GM12878 (cell line): ENCODE measurements around the gene TSKU. TPM values are rescaled to one million over a fixed set of nuclear protein-coding genes. Genes with fewer than 3 reads are reported as not detected.

Experiments
- ATAC-seq: fragments of 200-7000 bp; cut with Tn5 transposase; 3 replicates; pipeline ENCODE4 v1.9.1; 2020; ENCODE audit warnings: mild to moderate bottlenecking, moderate library complexity
- BruUV-seq: library from RNA; stranded (reverse); fragments of 400-500 nt; replicated peaks from 2 replicates; lab custom pipeline; 2021; lab: Mats Ljungman, UMichigan
- CTCF ChIA-PET: fragments of 300-600 bp; sonication (Branson Sonifier 250); formaldehyde crosslinking; extraction: SDS; loops from one replicate; lab custom pipeline; 2021; ENCODE audit warnings: inconsistent platforms; lab: Yijun Ruan, JAX
- POLR2A ChIA-PET: fragments of 350-600 bp; formaldehyde crosslinking; extraction: SDS; loops from one replicate; lab custom pipeline; 2021; ENCODE audit warnings: inconsistent platforms; lab: Charles Lee
- RAD21 ChIA-PET: fragments of 300-600 bp; sonication (Branson Sonifier 250); formaldehyde crosslinking; loops from one replicate; lab custom pipeline; 2023; ENCODE audit warnings: antibody characterized with exemption; ENCODE audit not compliant: unreplicated experiment; lab: Charles Lee
- SMC1A ChIA-PET: fragments of 300-600 bp; sonication (Branson Sonifier 250); formaldehyde crosslinking; loops from one replicate; lab custom pipeline; 2023; ENCODE audit not compliant: unreplicated experiment, uncharacterized antibody; lab: Charles Lee
- DNase-seq: peaks from one replicate; pipeline ENCODE4 v3.0.0-alpha.2; 2011; ENCODE audit warnings: low read depth, low spot score
- FAIRE-seq: peaks from 3 replicates; lab custom pipeline; 2011; peaks lifted over from hg19 to GRCh38; lab: Jason Lieb, UNC
- H2AFZ ChIP-seq: 2 replicates; pipeline ENCODE4 v1.6.0; 2011; ENCODE audit warnings: low read depth, low read length, control low read depth; ENCODE audit not compliant: control insufficient read depth
- H3K27ac ChIP-seq: 2 replicates; pipeline ENCODE4 v1.5.1; 2011; ENCODE audit warnings: control low read depth; ENCODE audit not compliant: control insufficient read depth, insufficient read depth
- H3K27me3 ChIP-seq, 2 experiments: replicated peaks in 1 of 2; 2 replicates each; pipeline versions ENCODE4 v1.6.0 to v1.6.1; 2011; ENCODE audit warnings: low read length in 1 of 2; ENCODE audit not compliant: control insufficient read depth in 2 of 2, insufficient read depth in 2 of 2
- H3K36me3 ChIP-seq, 2 experiments: 2 replicates each; pipeline ENCODE4 v1.5.1; 2011; ENCODE audit warnings: low read length in 1 of 2; ENCODE audit not compliant: control insufficient read depth in 2 of 2, insufficient read depth in 2 of 2
- H3K4me1 ChIP-seq: 2 replicates; pipeline ENCODE4 v1.6.1; 2011; ENCODE audit warnings: mild to moderate bottlenecking, low read length, moderate library complexity, mixed read lengths; ENCODE audit not compliant: control insufficient read depth, insufficient read depth
- H3K4me2 ChIP-seq: 2 replicates; pipeline ENCODE4 v1.6.0; 2011; ENCODE audit warnings: control low read depth; ENCODE audit not compliant: control insufficient read depth, insufficient read depth
- H3K4me3 ChIP-seq: fragments of 200-600 bp; sonication (generic); 2 replicates; pipeline ENCODE4 v1.5.1; 2016
- H3K79me2 ChIP-seq: 2 replicates; pipeline ENCODE4 v1.6.0; 2011; ENCODE audit warnings: low read length; ENCODE audit not compliant: control insufficient read depth, insufficient read depth
- H3K9ac ChIP-seq: 2 replicates; pipeline ENCODE4 v1.8.0; 2011; ENCODE audit warnings: low read length, control low read depth, mixed read lengths; ENCODE audit not compliant: control insufficient read depth, insufficient read depth
- H3K9me3 ChIP-seq: replicated peaks from 3 replicates; pipeline ENCODE4 v1.5.1; 2011; ENCODE audit warnings: mild to moderate bottlenecking, low read length; ENCODE audit not compliant: control insufficient read depth, insufficient read depth
- H4K20me1 ChIP-seq: 2 replicates; pipeline ENCODE4 v1.6.0; 2011; ENCODE audit not compliant: control insufficient read depth, insufficient read depth
- BCL11A ChIP-seq: IDR thresholded peaks from 2 replicates; pipeline ENCODE4 v1.6.1; 2011; ENCODE audit warnings: low read depth, low read length
- HDAC6 ChIP-seq: fragments of 200-600 bp; sonication (generic); IDR thresholded peaks from one replicate; pipeline ENCODE4 v1.8.0; 2017; ENCODE audit warnings: antibody characterized with exemption; ENCODE audit not compliant: unreplicated experiment
- KDM1A ChIP-seq: fragments of 200-600 bp; sonication (generic); IDR thresholded peaks from 2 replicates; pipeline ENCODE4 v1.6.1; 2016; ENCODE audit warnings: borderline replicate concordance
- MYC ChIP-seq: IDR thresholded peaks from 2 replicates; pipeline ENCODE4 v1.6.1; 2011; ENCODE audit warnings: mild to moderate bottlenecking, low read length, moderate library complexity, inconsistent platforms; ENCODE audit not compliant: insufficient read depth, insufficient replicate concordance, insufficient read length, severe bottlenecking
- NKRF ChIP-seq: fragments of 450-650 bp; conservative IDR thresholded peaks from 2 replicates; pipeline ENCODE4 v1.6.1; 2017; ENCODE audit warnings: mild to moderate bottlenecking, moderate library complexity
- RCOR1 ChIP-seq: conservative IDR thresholded peaks from 2 replicates; pipeline ENCODE4 v1.6.1; 2012; ENCODE audit warnings: low read depth, low read length, improper control_type of control experiment
- SMAD1 ChIP-seq: fragments of 450-650 bp; IDR thresholded peaks from 2 replicates; pipeline ENCODE4 v1.6.1; 2018; ENCODE audit warnings: mild to moderate bottlenecking, low read depth; ENCODE audit not compliant: partially characterized antibody
- SMAD5 ChIP-seq: IDR thresholded peaks from 2 replicates; pipeline ENCODE4 v1.6.1; 2016; ENCODE audit warnings: antibody characterized with exemption, low read depth
- SMARCA5 ChIP-seq: fragments of 450-650 bp; IDR thresholded peaks from 2 replicates; pipeline ENCODE4 v1.6.1; 2017; ENCODE audit warnings: mild to moderate bottlenecking
- SRF ChIP-seq, 2 experiments: IDR thresholded peaks; 2 replicates each; pipeline ENCODE4 v1.6.1; 2011; ENCODE audit warnings: low read depth in 2 of 2, low read length in 2 of 2, mild to moderate bottlenecking in 1 of 2, moderate library complexity in 1 of 2
- YBX1 ChIP-seq: fragments of 450-650 bp; IDR thresholded peaks from 2 replicates; pipeline ENCODE4 v1.6.1; 2016; ENCODE audit warnings: antibody characterized with exemption
- WGBS: methylation state at CpG from one replicate; pipeline ENCODE4 v1.1.6; 2016; ENCODE audit warnings: low lambda C conversion rate; ENCODE audit not compliant: insufficient replicate concordance, insufficient coverage; ENCODE audit errors: missing lambda C conversion rate; 5-methylcytosine and 5-hydroxymethylcytosine counted together
- in situ Hi-C: fragments of 300-500 bp; cut with MboI; formaldehyde crosslinking; loops from 9 replicates; pipeline ENCODE4 v1.14.3; 2018; ENCODE audit warnings: mixed read lengths
- intact Hi-C: fragments of 100-400 bp; cut with micrococcal nuclease; formaldehyde crosslinking; loops from one replicate; pipeline ENCODE4 v1.14.2; 2022; ENCODE audit not compliant: unreplicated experiment
- polyA plus RNA-seq, 11 experiments: library from polyadenylated mRNA; depleted of rRNA in 4 of 11; unstranded in 6 of 11; stranded (reverse) in 5 of 11; fragments of >200 nt; fragmentation: Nextera tagmentation in 4 of 11; fragmentation: Illumina TruSeq in 1 of 11; extraction: Ambion mirVana in 4 of 11; extraction: Trizol in 1 of 11; gene quantifications; 1 replicate in 1 of 11; 2 replicates in 10 of 11; pipeline versions ENCODE4 v1.2.1 to v1.2.3, GENCODE V29; 2011 to 2016; ENCODE audit warnings: inconsistent platforms in 2 of 11, missing spikeins in 2 of 11, low read depth in 1 of 11
- total RNA-seq, 4 experiments: library from RNA; depleted of rRNA in 3 of 4; stranded (reverse); fragments of >200 nt in 3 of 4; fragmentation: Illumina TruSeq in 1 of 4; extraction: Trizol in 1 of 4; gene quantifications; 2 replicates each; pipeline versions ENCODE4 v1.2.1 to v1.2.3, GENCODE V29; 2013 to 2021
- TF ChIP-seq, protein P1 (sequence below): fragments of 450-650 bp; IDR thresholded peaks from 2 replicates; pipeline ENCODE4 v1.6.1; 2016; ENCODE audit warnings: mild to moderate bottlenecking
- TF ChIP-seq, protein P2 (sequence below): IDR thresholded peaks from 2 replicates; pipeline ENCODE4 v1.6.1; 2012; ENCODE audit warnings: low read depth, low read length, improper control_type of control experiment

Gene TSKU
- total and polyA plus RNA-seq, 10 of the 15 experiments (the other 5 are each of a cell fraction or from before 2014, with no cell fraction given), result 0.04 to 1.5 (median 0.62) TPM

DNA sequence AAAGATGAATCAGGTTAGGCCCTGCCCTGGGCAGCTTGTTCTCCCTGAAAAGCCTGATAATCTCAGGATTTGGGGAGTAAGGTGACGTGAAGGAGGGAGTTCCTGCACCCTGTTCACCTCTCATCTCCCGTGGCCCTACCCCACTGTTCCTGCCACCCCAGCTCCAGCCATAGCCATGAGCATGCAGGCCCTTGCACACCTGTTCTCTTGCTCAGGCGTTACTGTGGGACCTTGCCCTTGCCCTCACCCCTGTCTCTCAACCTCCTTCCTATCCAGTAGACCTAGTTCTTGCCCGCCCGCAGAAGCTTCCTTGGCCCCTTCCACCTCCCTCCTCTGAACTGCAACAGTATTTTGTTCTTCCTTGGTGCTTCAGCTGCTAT, 15.0 kb downstream of the TSKU start (continued):
- TF ChIP-seq NKRF (no peak), HDAC6 (no peak), SMAD5 (no peak), BCL11A (no peak), SMARCA5 (no peak)

DNA sequence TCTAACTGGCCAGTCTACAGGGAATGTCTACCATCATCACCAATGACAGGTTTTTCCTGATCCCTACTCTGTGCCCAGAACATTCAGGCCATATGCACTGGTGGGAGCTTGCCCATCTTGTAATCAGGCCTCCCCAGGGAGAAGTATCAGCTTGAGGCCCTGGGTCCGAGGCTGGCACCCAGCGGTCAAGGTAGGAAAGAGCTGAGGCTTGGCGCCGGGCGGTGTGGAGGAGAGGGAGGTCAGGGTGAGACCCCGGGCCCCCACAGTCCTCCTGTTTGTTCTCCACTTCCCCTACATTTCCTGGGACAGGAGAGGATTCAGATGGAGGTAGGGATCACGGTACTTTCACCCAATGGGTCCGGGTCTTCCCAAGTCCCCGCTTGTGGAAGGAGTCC, 15.5 kb downstream of the TSKU start:
- in situ Hi-C loops, result no loop called here
- no peak for FAIRE-seq
- H3K9ac ChIP-seq, result no peak overlapping the region
- H3K9me3 ChIP-seq, result no peaks in the 10 kb centered on the region
- H3K4me1 ChIP-seq, result no peaks in the 10 kb centered on the region
- DNase-seq, result no peak
- H3K79me2 ChIP-seq, result no peaks in the 10 kb centered on the region
- WGBS, result 86% methylated on average over 9 of the region's 9 CpGs
- H4K20me1 ChIP-seq, result no peaks in the 10 kb centered on the region
- ATAC-seq, result no peak
- no peak overlapping the region for H3K27ac ChIP-seq
- H3K36me3 ChIP-seq, result no peaks in the 10 kb centered on the region
- ChIA-PET RAD21 (interaction anchor here (1.0 to 2.9 kb wide), 5 partner anchors 10 to 121 kb away, joined by 3 to 13 read pairs (median 4); no protein-coding TSS in a partner anchor), POLR2A (interaction anchor here (0.6 kb wide), 1 partner anchor 101 kb away, joined by 3 read pairs; no protein-coding TSS in a partner anchor)
- no peak overlapping the region for H2AFZ ChIP-seq
- BruUV-seq, result no TSS peak
- H3K4me3 ChIP-seq, result no peak overlapping the region
- TF ChIP-seq RCOR1 (no peak), SRF (IDR thresholded peaks at IDR 0.05; ENCODE audit: low read depth in 2 of 2, low read length in 2 of 2) (no peak), MYC (no peak), YBX1 (no peak), KDM1A (no peak), SMAD1 (no peak)
- TF ChIP-seq, protein P1, sequence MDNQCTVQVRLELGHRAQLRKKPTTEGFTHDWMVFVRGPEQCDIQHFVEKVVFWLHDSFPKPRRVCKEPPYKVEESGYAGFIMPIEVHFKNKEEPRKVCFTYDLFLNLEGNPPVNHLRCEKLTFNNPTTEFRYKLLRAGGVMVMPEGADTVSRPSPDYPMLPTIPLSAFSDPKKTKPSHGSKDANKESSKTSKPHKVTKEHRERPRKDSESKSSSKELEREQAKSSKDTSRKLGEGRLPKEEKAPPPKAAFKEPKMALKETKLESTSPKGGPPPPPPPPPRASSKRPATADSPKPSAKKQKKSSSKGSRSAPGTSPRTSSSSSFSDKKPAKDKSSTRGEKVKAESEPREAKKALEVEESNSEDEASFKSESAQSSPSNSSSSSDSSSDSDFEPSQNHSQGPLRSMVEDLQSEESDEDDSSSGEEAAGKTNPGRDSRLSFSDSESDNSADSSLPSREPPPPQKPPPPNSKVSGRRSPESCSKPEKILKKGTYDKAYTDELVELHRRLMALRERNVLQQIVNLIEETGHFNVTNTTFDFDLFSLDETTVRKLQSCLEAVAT, result no peak
- TF ChIP-seq, protein P2, sequence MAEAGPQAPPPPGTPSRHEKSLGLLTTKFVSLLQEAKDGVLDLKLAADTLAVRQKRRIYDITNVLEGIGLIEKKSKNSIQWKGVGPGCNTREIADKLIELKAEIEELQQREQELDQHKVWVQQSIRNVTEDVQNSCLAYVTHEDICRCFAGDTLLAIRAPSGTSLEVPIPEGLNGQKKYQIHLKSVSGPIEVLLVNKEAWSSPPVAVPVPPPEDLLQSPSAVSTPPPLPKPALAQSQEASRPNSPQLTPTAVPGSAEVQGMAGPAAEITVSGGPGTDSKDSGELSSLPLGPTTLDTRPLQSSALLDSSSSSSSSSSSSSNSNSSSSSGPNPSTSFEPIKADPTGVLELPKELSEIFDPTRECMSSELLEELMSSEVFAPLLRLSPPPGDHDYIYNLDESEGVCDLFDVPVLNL, result no peak
- TF ChIP-seq, all 136 proteins: peak for 0
- H3K27me3 ChIP-seq, result no peaks in the 10 kb centered on the region
- H3K4me2 ChIP-seq, result peak overlapping the region; percentile 72; the same call in 1 of the 2 replicates
- ChIA-PET SMC1A (interaction anchor here (0.6 to 2.1 kb wide), 5 partner anchors 9 to 75 kb away, joined by 3 to 10 read pairs (median 3); no protein-coding TSS in a partner anchor), CTCF (interaction anchor here (0.7 to 9.6 kb wide), 14 partner anchors 10 to 289 kb away, joined by 3 to 120 read pairs (median 4); no protein-coding TSS in a partner anchor)
- intact Hi-C loops, result loop anchor here (1.0 kb wide), 1 partner anchor 64 kb away; no protein-coding TSS in a partner anchor
